Effector CD4-positive, alpha-beta T cell (primary cell): ENCODE data around the gene ORM1. TPM values are rescaled to one million over a fixed set of nuclear protein-coding genes. Genes with fewer than 3 reads are reported as not detected.
"Not testable (repeated sequence)": the region's sequence is repeated elsewhere in the genome, so short reads cannot be mapped to it uniquely, and the experiment has no call there.

Experiments
- DNase-seq: peaks from one replicate; pipeline ENCODE4 v3.0.0-alpha.2; 2020
- total RNA-seq: gene quantifications from one replicate; lab custom pipeline; 2026; lab: John Stamatoyannopoulos, UW

ORM1 gene
- total RNA-seq = not detected

DNA sequence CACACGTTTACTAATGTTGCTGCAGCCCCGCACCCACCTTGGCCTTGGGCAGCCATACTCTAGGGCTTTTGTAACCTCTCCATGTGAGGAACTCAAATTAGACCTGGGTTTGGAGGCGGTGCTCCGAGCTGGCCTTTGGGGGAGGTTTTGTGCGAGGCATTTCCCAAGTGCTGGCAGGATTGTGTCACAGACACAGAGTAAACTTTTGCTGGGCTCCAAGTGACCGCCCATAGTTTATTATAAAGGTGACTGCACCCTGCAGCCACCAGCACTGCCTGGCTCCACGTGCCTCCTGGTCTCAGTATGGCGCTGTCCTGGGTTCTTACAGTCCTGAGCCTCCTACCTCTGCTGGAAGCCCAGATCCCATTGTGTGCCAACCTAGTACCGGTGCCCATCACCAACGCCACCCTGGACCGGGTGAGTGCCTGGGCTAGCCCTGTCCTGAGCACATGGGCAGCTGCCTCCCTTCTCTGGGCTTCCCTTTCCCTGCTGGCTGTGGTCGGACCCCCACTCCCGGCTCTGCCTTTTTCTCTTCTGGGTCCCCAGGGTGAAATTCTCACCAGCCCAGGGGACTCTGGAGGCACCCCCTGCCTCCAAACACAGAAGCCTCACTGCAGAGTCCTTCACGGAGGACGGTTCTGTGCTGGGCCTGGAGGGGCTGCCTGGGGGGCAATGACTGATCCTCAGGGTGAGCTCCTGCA is at the start of gene ORM1:
Gene ORM1 (plus strand): TSS at position 268 of the 701 bp plus-strand sequence. CDS start 36 bp downstream, at position 304.
- DNase-seq = not testable (repeated sequence)

DNA sequence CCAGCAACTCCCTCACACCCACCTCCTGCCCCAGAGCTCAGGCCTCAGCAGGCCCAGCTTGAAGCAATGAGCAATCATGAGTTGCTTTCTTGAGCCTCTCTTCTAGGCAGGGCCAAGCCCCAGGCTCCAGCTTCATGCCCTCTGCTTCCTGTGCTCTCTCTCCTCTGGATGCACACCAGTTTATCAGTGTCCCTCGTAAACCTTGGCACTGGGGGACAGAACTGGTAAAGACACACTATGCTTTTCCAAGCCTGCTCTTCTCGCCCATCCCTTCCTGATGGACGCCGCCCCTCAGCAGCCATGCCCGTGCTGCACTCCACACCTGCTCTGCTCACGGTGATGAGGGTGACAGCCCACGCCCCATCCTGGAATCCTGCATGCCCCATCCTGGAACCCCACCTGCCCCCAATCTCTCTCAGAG is 49.4 kb upstream of the ORM1 start:
- DNase-seq = no peak

DNA sequence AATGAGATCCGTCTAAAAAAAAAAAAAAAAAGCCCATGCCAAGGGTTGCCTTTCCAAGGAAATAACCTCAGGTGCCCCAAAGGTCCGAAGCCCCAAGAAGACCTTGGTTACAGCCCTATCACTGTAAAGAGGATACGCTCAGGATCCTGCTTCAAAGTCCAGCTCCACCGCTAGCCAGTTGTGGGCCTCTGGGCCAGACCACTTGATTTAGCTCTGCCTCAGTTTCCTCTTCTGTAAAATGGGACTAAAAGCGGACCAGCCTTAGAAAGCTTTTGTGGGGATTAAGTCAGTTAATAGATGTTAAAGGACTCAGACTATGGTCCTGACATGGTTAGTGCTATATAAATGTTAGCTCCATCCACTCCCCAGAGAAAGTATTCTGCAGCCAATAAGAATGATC is 48.7 kb upstream of the ORM1 start:
- DNase-seq = no peak

DNA sequence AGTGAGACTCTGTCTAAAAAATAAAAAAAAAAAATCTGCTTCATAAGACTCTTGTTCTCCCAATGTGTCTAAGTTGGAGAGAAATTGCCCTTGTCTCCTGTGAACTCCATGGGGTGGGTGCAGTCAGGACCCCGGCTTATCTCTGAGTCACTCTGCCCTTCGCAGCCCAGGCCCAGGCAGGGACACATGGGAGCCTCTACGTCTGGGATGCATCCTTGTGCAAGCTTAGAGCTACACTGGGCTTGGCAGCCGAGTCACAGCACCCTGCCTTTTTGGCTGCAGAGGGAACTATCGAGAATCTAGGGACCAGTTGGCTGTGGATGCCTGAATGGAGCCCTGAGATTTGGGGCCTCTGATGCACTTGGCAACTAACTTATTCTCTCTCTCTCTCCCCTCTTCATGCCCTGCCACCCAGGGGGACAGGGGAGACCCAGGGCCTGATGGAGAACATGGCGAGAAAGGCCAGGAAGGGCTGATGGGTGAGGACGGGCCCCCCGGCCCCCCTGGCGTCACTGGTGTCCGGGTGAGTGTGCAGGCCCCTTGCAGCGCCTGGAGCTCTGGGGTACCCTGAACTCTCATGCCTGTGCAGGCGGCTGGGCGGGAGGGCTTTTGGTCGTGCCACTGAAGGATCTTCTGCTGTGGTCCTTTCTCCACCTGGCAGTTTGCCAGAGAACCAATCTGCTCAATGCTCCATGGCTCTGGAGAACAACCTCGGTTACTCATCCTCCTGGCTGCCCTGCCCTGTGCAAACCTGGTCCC is 47.5 kb upstream of the ORM1 start:
- DNase-seq = no peak

DNA sequence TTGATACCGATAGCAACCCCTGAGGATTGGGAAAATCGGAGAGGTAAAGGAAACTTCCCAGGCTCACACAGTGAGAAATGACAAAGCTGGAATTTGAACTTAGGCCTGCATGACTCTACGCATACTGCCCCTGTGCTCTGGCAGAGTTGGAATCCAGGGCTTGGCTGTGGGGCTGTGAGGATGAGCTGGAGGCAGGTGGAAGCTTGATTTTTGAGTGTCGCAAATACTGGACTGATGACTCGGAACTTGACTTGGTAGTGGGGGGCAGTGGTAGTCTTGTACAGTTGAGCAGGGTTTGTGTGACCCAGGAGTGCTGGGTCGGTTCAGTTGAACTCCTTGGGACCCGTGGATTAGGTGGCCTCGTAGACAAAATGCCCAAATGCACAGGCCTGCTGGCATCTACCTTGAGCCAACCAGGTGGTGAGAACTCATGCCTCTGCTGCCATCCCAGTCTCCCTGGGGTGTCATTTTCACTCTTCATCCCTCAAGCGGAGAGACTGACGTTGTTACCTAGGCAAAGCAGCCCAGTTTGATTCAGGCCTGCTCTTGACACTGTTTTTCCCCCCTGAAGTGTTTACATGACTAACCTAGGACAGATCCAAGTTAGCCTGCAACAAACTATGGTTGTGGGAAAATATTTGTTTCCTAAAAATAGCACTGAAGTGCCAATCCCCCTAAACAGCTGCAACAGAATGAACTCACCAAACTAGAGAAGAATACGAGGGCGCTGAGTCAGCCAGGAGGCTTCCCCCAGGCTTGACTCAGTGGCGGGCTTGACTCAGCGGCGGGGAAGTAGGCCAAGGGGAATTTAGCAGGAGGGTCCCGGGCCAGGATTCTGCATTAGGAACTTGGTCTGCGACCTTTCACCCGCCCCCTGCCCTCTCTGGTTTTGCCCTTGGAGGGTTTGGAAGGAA is 45.7 kb upstream of the ORM1 start:
- DNase-seq = no peak

DNA sequence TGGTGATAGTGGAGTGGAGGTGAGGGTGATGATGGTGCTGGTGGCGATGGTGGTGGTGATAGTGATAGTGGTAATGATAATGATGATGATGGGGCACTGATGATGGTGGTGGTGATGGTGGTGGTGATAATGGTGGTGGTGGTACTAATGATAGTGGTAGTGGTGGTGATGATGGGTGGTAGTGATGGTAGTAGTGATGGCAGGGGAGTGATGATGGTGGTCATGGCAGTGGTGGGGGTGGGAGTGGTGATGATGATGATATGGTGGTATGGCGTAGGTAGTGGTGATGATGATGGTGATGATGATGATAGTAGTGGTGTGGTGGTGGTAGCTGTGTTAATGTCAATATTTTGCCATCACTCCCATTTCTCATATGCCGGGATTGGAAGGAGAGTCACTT is 44.5 kb upstream of the ORM1 start:
- no peak for DNase-seq

DNA sequence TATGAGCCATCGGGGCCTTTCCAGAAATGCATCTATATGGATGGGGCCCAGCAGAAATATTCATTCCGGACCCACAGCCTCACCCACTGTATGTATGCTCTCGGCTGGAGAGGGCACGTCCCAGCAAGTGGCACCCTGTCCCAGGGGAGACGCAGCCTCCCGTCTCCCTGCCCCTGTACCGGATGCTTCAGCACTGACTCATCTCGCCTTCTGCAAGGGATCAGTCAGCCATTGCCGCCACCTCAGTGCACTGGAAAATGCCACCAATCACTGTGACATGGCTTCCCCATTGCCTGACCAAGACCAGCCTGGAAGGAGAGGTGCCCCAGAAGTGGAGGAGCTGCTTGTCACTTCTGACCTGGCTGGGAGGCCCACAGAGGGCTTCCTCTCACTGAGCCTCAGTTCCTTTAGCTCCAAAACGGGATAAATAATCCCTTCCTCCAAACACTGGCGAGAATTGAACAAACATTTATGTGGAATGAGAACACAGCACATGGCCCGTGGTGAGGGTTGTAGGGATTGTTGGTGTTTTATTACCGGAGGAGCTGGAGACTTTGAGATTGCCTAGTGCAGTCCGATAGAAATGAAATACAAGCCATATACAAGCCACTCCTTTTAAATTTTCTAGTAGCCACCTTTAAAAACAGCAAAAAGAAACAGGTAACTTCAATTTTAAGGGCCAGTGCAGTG is 43.9 kb upstream of the ORM1 start:
- no peak for DNase-seq

DNA sequence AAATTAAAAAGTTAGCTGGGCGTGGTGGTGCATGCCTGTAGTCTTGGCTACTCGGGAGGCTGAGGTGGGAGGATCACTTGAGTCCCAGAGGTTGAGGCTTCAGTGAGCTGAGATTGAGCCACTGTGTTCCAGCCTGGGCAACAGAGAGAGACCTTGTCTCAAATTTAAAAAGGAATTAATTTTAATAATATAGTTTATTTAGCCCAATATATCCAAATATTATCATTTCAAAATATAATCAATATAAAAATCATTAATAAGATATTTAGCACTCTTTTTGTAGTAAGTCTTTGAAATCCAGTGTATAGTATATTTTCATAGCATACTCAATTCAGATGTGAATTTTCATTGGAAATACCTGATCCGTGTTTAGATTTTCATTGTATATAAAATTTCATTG is 43.2 kb upstream of the ORM1 start:
- DNase-seq = no peak

DNA sequence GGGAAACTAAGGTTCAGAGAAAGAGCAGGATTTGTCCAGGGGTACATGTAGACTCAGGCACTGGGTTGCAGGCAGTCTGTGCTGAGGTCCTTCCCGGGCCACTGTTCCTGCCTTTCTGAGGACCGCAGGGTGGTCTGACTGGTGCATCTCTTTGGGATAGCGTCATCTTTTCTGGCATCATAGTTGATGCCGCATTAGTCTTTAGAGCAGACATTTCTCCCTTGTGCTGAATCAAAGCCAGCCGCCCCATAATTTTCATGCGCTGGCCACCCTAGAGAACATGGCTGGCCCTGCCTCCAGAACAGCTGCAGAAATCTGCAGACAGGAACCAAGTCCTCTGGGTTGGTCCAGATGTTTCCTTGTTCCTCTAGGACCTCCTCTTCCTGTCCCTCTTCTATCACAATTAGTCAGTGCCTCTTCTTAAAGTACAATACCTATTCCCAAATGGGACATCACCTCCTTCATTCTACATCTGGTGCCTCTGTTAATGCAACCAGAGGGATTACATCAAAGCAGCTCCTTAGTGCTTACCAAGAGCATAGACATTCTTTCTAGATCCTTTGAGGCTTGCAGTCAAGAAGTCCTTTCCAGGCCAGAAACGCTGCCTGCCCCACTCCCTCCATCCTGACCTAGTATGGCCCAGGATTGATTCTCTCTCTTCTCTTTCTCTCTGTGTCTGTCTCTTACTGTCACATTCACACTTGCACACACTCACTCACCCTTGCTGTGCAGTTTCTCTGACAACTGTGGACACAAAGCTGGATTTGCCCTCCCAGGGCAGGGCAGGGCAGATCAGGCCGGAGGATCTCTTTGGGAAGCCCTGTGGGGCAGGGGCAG is 42.0 kb upstream of the ORM1 start:
- DNase-seq = no peak

DNA sequence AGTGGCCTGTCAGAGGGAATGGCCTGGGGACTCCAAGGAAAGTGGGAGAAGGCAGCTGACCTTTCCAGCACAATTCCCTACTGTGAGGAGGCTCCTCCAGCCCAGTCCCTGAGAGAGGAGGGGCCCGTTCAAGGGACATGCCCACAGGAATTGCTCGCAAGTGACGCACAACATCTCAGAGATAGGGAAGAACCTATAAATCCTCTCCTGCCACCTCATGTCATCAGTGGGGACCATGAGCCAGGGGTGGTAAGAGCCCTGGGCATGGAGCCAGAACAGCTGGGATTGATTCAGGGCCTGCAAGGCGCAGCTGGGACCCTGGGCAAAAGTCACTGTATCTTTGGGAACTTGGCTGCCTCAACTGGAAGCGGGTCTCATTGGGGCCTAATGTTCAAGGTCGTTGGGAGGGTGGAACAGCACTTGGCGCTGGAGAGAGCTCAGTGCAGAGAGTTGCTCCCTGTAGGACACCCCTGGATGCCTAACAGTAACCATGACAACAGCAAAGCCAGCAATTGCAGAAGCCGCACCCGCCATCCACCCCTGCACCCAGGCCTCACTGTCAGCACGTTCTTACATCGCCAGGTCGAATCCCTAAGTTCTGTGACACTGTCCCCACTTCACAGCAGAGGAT is 41.3 kb upstream of the ORM1 start:
- DNase-seq = no peak

DNA sequence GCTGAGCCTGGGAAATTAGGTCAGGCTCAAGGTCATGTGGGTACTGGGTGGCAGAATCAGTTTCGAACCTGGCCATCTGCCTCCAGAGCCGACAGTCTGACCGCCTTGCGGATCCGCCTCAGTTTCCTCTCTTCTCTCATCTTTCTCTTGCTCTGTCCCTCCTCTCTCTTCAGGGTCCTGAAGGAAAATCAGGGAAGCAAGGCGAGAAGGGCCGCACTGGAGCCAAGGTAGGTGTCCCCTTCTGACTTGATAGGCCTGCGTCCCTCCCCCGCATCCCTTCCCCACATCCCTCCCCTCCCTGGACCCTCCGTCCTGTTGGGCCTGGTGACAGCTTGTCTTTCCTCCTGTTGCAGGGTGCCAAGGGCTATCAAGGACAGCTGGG is 40.8 kb upstream of the ORM1 start:
- DNase-seq = no peak

DNA sequence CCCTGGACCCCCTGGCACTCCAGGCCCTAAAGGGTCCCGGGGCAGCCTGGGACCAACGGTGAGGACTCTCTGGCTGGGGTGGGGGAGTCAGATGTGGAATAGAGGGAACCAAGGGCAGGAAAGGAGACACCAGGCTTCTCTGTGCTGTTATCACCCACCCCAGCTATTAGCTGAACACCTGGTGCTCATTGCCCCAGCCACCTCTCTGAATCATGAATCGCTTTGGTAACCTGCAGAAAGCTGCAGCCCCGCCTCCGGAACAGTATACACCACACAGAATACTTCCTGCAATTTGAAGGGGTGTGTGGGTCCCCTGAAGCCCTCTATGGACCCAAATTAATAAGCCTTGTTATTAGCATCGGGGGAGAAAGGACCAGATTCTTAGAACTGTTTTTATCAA is 40.4 kb upstream of the ORM1 start:
- DNase-seq = no peak

DNA sequence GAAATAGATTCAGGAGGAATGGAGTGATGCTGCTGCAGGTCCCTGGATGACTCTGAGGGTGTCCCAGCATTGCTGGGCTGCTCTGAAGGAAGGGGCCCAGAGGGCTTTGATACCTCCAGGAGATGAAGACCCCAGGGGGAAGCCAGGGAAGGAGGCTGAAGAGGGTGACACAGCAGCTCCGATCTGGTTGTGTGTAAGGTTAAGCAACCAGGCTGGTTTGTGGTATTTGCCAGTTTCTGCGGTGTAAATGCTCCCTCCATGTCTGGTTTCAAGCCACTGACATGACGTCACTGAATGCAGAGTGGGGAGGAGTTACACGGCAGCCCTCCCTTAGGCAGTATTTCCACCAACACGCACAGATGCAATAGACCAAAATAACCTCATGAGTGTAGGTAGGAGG is 40.0 kb upstream of the ORM1 start:
- DNase-seq = no peak

DNA sequence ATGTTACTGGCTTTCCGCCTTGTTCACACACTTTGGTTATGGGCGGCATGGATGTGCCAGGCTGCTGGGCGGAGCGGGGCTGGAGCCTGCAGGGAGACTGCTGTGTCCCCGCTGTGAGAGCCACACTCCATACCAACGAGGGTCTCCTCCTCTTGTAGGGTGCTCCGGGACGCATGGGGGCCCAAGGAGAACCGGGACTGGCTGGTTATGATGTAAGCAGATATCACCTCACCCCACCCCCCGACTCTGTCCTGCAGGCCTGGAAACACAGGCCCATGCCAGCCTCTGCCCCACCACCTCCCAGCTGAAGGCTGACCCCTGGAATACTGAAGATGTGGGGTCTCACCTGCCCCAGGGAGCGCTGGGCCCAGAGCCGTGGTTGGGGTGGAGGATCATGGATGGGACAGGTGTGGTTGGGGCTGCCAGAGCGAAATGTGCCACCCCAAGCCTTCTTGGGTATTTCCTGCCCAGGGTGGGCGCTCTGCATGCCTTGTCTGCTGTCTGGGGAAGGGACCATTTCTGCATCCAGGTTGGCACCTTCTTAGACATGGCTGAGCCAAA is 39.3 kb upstream of the ORM1 start:
- DNase-seq = no peak

DNA sequence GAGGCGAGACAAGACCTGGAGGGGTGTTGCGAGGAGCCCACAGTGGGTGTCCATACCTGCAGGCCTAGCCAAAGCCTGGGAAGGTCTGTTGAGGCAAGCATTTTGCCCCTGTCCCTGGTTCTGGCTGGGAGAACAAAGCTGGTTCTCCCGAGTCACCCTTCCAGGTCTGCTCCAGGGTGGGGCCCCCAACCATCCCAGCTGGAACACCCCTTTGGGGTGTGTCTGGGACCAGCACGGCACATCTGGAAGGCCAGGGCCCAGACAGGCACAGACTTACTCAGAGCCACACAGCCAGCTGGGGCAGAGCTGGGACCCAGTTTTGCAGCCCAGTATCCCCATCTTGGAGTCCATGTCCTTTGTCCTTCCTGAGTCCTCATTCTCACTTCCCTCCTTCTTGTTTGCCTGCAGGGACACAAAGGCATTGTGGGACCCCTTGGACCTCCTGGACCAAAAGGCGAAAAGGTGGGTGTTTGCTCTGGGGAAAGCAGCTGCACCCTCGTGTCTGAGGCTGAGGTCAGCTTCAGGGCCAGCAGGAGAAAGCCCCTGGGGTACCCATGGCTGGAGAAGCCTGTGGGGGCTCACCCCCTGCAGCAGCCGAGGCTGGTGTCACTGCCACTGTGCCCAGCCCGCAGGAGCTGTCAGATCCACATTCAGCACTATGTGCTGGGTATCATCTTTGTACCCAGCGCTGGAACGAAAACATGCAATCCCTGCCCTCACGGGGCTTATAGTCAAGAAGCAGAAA is 38.4 kb upstream of the ORM1 start:
- DNase-seq = no peak

DNA sequence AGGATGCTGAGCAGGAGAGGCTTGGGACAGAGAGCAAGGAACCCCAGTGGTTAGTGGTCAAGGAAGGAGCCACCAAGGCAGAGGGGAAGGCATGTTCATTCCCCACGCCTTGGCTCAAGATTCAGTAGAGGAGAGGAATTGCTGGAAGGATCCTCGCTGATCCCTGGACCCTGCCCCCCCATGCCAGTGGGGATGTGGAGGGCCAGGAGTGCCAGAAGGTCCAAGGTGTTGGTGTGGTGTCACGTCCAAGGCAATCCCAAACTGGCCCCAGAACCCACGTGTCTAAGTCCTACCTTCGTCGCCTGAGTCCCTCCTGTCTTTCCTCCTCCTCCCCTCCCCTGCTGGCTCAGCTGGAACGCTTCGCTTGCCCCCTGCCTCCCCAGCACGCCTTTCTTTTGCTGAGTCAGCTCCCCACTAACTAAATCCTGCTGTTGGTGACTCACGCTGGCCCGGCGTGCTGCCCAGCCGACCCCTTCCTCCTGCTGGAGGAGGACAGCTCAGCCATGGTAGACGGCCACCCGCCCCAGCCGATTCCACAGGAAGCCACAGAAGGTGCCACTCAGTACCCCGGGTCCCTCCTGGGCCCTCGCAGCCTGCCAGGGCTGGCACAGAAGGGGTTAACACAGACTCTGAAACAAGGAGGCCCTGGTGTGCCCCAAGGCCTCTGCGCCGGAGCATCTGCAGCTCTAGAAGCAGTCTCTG is 37.6 kb upstream of the ORM1 start:
- no peak for DNase-seq

DNA sequence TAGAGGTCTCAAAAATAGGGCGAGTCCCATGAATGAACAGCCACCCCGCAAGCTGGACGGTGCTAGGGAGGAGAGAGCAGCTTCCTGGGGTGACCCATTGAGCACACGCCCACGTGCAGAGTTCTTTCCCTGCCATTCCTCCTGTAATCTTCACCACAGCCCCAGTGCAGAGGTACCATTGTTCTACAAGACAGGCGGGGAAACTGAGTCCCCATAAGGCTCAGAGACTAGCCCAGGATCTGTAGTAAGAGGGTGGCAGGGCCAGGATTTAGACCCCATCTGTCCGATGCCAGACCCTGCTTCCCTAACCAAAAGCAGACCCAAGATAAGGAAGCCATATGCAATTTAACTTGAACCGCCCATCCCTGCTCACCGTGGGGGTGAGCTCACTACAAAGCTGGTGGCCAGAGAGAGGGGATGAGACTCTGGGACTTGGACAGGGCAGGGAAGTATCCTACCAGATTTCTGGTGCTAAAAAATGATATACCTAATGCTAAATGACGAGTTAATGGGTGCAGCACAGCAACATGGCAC is 36.7 kb upstream of the ORM1 start:
- no peak for DNase-seq

DNA sequence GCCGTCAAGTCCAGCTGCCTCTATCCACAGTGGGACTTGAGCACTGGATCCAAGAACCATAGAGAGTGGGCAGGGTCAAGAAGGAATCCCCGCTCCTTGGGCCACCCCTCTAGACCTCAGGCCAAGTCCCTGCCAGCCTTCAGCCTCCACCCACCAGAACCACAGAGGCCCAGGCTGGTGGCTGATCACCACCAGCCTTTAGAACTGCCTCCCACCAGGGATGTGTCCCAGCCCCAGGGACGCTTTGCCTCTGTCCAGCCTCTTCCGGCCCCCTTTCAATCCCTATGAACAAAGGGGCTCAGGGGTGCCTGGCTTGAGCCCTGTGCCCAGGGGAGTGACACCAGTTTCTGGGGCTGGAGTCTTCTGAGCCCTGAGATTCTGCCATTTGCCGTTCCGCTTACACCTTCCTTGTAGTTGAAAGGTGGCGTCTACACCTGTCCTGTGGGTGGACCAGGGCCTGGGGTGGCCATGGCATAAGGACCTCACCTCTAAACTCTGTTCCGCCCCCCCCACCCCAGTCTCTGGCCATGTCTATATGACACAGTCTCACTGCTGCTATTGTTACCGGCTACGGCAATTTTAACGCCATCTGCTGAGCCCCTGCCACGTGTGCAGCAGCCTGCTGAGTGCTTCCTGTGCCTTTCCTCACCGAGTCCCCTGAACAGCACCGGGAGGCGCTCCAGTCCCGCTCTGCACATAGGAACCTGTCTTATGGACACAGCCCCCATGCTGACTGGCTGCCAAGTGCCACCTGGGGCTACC is 35.7 kb upstream of the ORM1 start:
- DNase-seq = no peak
